ENCODE data around the gene ZBED2.
"Not testable (repeated sequence)": the region's sequence is repeated elsewhere in the genome, so short reads cannot be mapped to it uniquely, and the experiment has no call there.

Gene ZBED2

GRCh38 chr3:111577798-111578685 lies 17.1 kb downstream of the ZBED2 start:
- FAIRE-seq, result peak; percentile 66
- DNase-seq (ENCODE audit: insufficient read length, low spot score), result no peak

DNA sequence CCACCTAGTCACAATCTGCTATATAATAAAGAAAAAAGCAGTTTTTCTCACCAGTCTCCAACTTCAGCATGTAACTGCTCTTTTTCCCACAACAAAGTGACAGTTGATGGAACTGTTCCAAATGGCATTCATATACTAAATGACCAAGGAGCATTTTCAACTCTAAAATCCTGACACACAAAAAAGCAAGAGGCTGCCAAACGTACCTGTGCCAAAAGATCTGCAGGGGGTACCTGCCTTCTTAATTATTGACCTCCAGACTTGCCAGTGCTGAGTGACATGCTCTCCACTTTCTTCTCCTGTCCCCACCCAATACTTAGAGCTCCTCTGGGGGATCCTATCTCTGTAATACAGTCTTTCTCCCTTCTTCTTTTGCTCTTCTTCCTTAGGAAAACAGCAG lies 18.0 kb downstream of the ZBED2 start:
- DNase-seq (ENCODE audit: insufficient read length, low spot score), result no peak

GRCh38 chr3:111571907-111572460 lies 23.2 kb downstream of the ZBED2 start:
- no peak for DNase-seq (ENCODE audit: insufficient read length, low spot score)

More for the DNA sequence above, 18.0 kb downstream of the ZBED2 start:
- no peak for FAIRE-seq

DNA sequence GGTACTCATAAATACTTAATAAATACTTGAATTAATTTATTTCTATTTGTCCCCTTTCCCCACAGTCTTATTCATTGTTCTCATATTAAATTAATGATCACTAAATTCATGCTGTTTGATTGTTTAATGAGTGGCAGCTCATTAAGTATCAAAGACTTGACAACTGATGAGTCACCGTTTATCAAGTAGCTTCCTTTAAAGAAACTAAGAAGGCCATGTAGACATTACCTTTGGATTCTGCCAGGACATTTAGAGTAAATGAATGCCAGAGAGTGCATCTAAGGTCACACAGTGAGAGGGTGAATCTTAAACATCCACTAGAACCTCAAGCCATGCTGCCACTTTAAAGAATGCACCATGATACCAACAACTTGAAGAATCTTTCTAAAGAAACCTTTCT lies 23.9 kb downstream of the ZBED2 start:
- no peak for DNase-seq (ENCODE audit: insufficient read length, low spot score)
- no peak for FAIRE-seq

More at GRCh38 chr3:111571907-111572460, 23.2 kb downstream of the ZBED2 start:
- peak; percentile 51 for FAIRE-seq

- FAIRE-seq, result no peak
- no peak for DNase-seq (ENCODE audit: insufficient read length, low spot score)
Observed at GRCh38 chr3:111570404-111571030, 24.6 kb downstream of the ZBED2 start.

DNA sequence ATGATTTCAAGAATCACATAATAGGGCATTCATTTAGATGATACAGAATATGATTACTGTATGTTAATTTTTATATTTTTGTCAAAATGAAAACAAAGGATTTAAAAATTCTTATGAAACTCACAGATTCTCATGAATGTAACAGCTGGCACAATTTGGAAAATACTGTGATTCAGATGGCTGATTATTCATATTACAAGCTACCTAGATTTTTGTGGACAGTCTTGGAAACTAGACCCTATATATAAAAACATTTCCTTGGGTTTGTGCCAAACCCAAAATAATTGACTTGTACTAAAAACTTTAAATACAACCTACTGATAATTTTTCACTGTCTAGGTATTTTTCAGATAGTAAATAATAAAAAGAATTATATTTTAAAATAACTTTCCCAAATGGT lies 26.2 kb downstream of the ZBED2 start:
- no peak for DNase-seq (ENCODE audit: insufficient read length, low spot score)
- no peak for FAIRE-seq

GRCh38 chr3:111568355-111568754 lies 26.8 kb downstream of the ZBED2 start:
- no peak for DNase-seq (ENCODE audit: insufficient read length, low spot score)
- no peak for FAIRE-seq

- FAIRE-seq (no peak), DNase-seq (ENCODE audit: insufficient read length, low spot score) (no peak)
Observed at GRCh38 chr3:111566844-111567243, 28.3 kb downstream of the ZBED2 start.

GRCh38 chr3:111561902-111562301 lies 33.2 kb downstream of the ZBED2 start:
- not testable (repeated sequence) for FAIRE-seq; DNase-seq (ENCODE audit: insufficient read length, low spot score)

GRCh38 chr3:111548756-111549155 lies 46.4 kb downstream of the ZBED2 start:
- DNase-seq (ENCODE audit: insufficient read length, low spot score) (no peak), FAIRE-seq (no peak)

GRCh38 chr3:111548092-111548491 lies 47.1 kb downstream of the ZBED2 start:
- FAIRE-seq (peak; percentile 95), DNase-seq (ENCODE audit: insufficient read length, low spot score) (peak; percentile 7)

GRCh38 chr3:111547631-111548030 lies 47.5 kb downstream of the ZBED2 start:
- DNase-seq (ENCODE audit: insufficient read length, low spot score) (peak; percentile 20), FAIRE-seq (no peak)

- DNase-seq (ENCODE audit: insufficient read length, low spot score), result no peak
- no peak for FAIRE-seq
Observed at GRCh38 chr3:111545349-111545748, 49.8 kb downstream of the ZBED2 start.

Data from GM19239 (cell line).